ENCODE results near the gene LHFPL6.

Gene LHFPL6

GRCh38 chr13:39603424-39603947 lies 493 bp upstream of the LHFPL6 start:
- Histone ChIP-seq H3K9me3 (ENCODE audit: control insufficient read depth, insufficient read depth, low read length) (no peaks in the 10 kb centered on the region), H3K36me3 (ENCODE audit: insufficient read depth, low read length) (no peaks in the 10 kb centered on the region), H3K9ac (ENCODE audit: low read depth, low read length) (peak overlapping the region; percentile 67; the same call in 1 of the 2 replicates), H3K4me1 (ENCODE audit: insufficient read depth, low read length) (peaks cover 4% of the 10 kb centered on the region; the same call in 1 of the 2 replicates)

- Histone ChIP-seq H3K9ac (ENCODE audit: low read depth, low read length) (peak overlapping the region; percentile 67; the same call in 1 of the 2 replicates), H3K4me1 (ENCODE audit: insufficient read depth, low read length) (peaks cover 4% of the 10 kb centered on the region; the same call in 1 of the 2 replicates), H3K9me3 (ENCODE audit: control insufficient read depth, insufficient read depth, low read length) (no peaks in the 10 kb centered on the region), H3K36me3 (ENCODE audit: insufficient read depth, low read length) (no peaks in the 10 kb centered on the region)
Measured at GRCh38 chr13:39602277-39602613, 748 bp downstream of the LHFPL6 start.

- Histone ChIP-seq H3K9me3 (ENCODE audit: control insufficient read depth, insufficient read depth, low read length) (no peaks in the 10 kb centered on the region), H3K4me1 (ENCODE audit: insufficient read depth, low read length) (peaks cover 4% of the 10 kb centered on the region; the same call in 1 of the 2 replicates), H3K9ac (ENCODE audit: low read depth, low read length) (peak overlapping the region; percentile 67; the same call in 1 of the 2 replicates), H3K36me3 (ENCODE audit: insufficient read depth, low read length) (no peaks in the 10 kb centered on the region)
Measured at GRCh38 chr13:39601636-39602035, 1.4 kb downstream of the LHFPL6 start.

GRCh38 chr13:39600766-39601165 lies 2.2 kb downstream of the LHFPL6 start:
- Histone ChIP-seq H3K9me3 (ENCODE audit: control insufficient read depth, insufficient read depth, low read length) (no peaks in the 10 kb centered on the region), H3K4me1 (ENCODE audit: insufficient read depth, low read length) (peaks cover 4% of the 10 kb centered on the region; the same call in 1 of the 2 replicates), H3K9ac (ENCODE audit: low read depth, low read length) (no peak overlapping the region; the same call in 1 of the 2 replicates), H3K36me3 (ENCODE audit: insufficient read depth, low read length) (no peaks in the 10 kb centered on the region)

- peaks cover 4% of the 10 kb centered on the region; the same call in 1 of the 2 replicates for H3K4me1 ChIP-seq (ENCODE audit: insufficient read depth, low read length)
- no peak overlapping the region for H3K9ac ChIP-seq (ENCODE audit: low read depth, low read length)
- H3K36me3 ChIP-seq (ENCODE audit: insufficient read depth, low read length) = no peaks in the 10 kb centered on the region
- H3K9me3 ChIP-seq (ENCODE audit: control insufficient read depth, insufficient read depth, low read length) = no peaks in the 10 kb centered on the region
Measured at GRCh38 chr13:39599842-39600241, 3.2 kb downstream of the LHFPL6 start.

- Histone ChIP-seq H3K9me3 (ENCODE audit: control insufficient read depth, insufficient read depth, low read length) (no peaks in the 10 kb centered on the region), H3K4me1 (ENCODE audit: insufficient read depth, low read length) (peaks cover 2% of the 10 kb centered on the region; the same call in 1 of the 2 replicates), H3K9ac (ENCODE audit: low read depth, low read length) (no peak overlapping the region), H3K36me3 (ENCODE audit: insufficient read depth, low read length) (no peaks in the 10 kb centered on the region)
Measured at GRCh38 chr13:39599012-39599411, 4.0 kb downstream of the LHFPL6 start.

GRCh38 chr13:39597838-39598237 lies 5.2 kb downstream of the LHFPL6 start:
- no peaks in the 10 kb centered on the region for H3K4me1 ChIP-seq (ENCODE audit: insufficient read depth, low read length)
- H3K36me3 ChIP-seq (ENCODE audit: insufficient read depth, low read length) = no peaks in the 10 kb centered on the region
- no peak overlapping the region for H3K9ac ChIP-seq (ENCODE audit: low read depth, low read length)
- H3K9me3 ChIP-seq (ENCODE audit: control insufficient read depth, insufficient read depth, low read length) = no peaks in the 10 kb centered on the region

- Histone ChIP-seq H3K9ac (ENCODE audit: low read depth, low read length) (no peak overlapping the region), H3K36me3 (ENCODE audit: insufficient read depth, low read length) (no peaks in the 10 kb centered on the region), H3K4me1 (ENCODE audit: insufficient read depth, low read length) (no peaks in the 10 kb centered on the region), H3K9me3 (ENCODE audit: control insufficient read depth, insufficient read depth, low read length) (no peaks in the 10 kb centered on the region)
Measured at GRCh38 chr13:39596685-39597084, 6.3 kb downstream of the LHFPL6 start.

- H3K4me1 ChIP-seq (ENCODE audit: insufficient read depth, low read length) = peaks cover 4% of the 10 kb centered on the region; the same call in 1 of the 2 replicates
- no peak overlapping the region for H3K9ac ChIP-seq (ENCODE audit: low read depth, low read length)
- no peaks in the 10 kb centered on the region for H3K36me3 ChIP-seq (ENCODE audit: insufficient read depth, low read length)
- H3K9me3 ChIP-seq (ENCODE audit: control insufficient read depth, insufficient read depth, low read length) = no peaks in the 10 kb centered on the region
Measured at GRCh38 chr13:39596176-39596575, 6.8 kb downstream of the LHFPL6 start.

- Histone ChIP-seq H3K4me1 (ENCODE audit: insufficient read depth, low read length) (peaks cover 21% of the 10 kb centered on the region), H3K9me3 (ENCODE audit: control insufficient read depth, insufficient read depth, low read length) (no peaks in the 10 kb centered on the region), H3K9ac (ENCODE audit: low read depth, low read length) (no peak overlapping the region), H3K36me3 (ENCODE audit: insufficient read depth, low read length) (no peaks in the 10 kb centered on the region)
Measured at GRCh38 chr13:39590466-39591036, 12.4 kb downstream of the LHFPL6 start.

GRCh38 chr13:39588384-39588783 lies 14.6 kb downstream of the LHFPL6 start:
- H3K4me1 ChIP-seq (ENCODE audit: insufficient read depth, low read length) = peaks cover 26% of the 10 kb centered on the region
- no peaks in the 10 kb centered on the region for H3K36me3 ChIP-seq (ENCODE audit: insufficient read depth, low read length)
- no peak overlapping the region for H3K9ac ChIP-seq (ENCODE audit: low read depth, low read length)
- no peaks in the 10 kb centered on the region for H3K9me3 ChIP-seq (ENCODE audit: control insufficient read depth, insufficient read depth, low read length)

GRCh38 chr13:39587939-39588338 lies 15.1 kb downstream of the LHFPL6 start:
- Histone ChIP-seq H3K36me3 (ENCODE audit: insufficient read depth, low read length) (no peaks in the 10 kb centered on the region), H3K9me3 (ENCODE audit: control insufficient read depth, insufficient read depth, low read length) (no peaks in the 10 kb centered on the region), H3K4me1 (ENCODE audit: insufficient read depth, low read length) (peaks cover 26% of the 10 kb centered on the region), H3K9ac (ENCODE audit: low read depth, low read length) (no peak overlapping the region)

- Histone ChIP-seq H3K36me3 (ENCODE audit: insufficient read depth, low read length) (no peaks in the 10 kb centered on the region), H3K9ac (ENCODE audit: low read depth, low read length) (no peak overlapping the region), H3K4me1 (ENCODE audit: insufficient read depth, low read length) (peaks cover 26% of the 10 kb centered on the region), H3K9me3 (ENCODE audit: control insufficient read depth, insufficient read depth, low read length) (no peaks in the 10 kb centered on the region)
Measured at GRCh38 chr13:39586958-39587605, 15.9 kb downstream of the LHFPL6 start.

- Histone ChIP-seq H3K36me3 (ENCODE audit: insufficient read depth, low read length) (no peaks in the 10 kb centered on the region), H3K4me1 (ENCODE audit: insufficient read depth, low read length) (peaks cover 22% of the 10 kb centered on the region), H3K9me3 (ENCODE audit: control insufficient read depth, insufficient read depth, low read length) (no peaks in the 10 kb centered on the region), H3K9ac (ENCODE audit: low read depth, low read length) (no peak overlapping the region)
Measured at GRCh38 chr13:39586151-39586550, 16.8 kb downstream of the LHFPL6 start.

- H3K9ac ChIP-seq (ENCODE audit: low read depth, low read length) = no peak overlapping the region
- no peaks in the 10 kb centered on the region for H3K36me3 ChIP-seq (ENCODE audit: insufficient read depth, low read length)
- H3K4me1 ChIP-seq (ENCODE audit: insufficient read depth, low read length) = peaks cover 15% of the 10 kb centered on the region; the same call in 1 of the 2 replicates
- H3K9me3 ChIP-seq (ENCODE audit: control insufficient read depth, insufficient read depth, low read length) = no peaks in the 10 kb centered on the region
Measured at GRCh38 chr13:39585219-39585618, 17.8 kb downstream of the LHFPL6 start.
